CD4-positive, CD25-positive, alpha-beta regulatory T cell (primary cell): ENCODE data around the gene GRN. TPM values are rescaled to one million over a fixed set of nuclear protein-coding genes. Genes with fewer than 3 reads are reported as not detected.

Experiments used
- ATAC-seq, 2 donors: fragments of 150-1000 bp; cut with Tn5 transposase; one replicate each; pipeline ENCODE4 v1.10.0; 2021; ENCODE audit warnings: low read depth in 2 of 2, moderate number of reproducible peaks in 2 of 2, moderate library complexity in 1 of 2
- DNase-seq, 3 donors: peaks; one replicate each; pipeline versions ENCODE4 v3.0.0 to v3.0.0-alpha.2; 2012 to 2022; ENCODE audit warnings: mixed read lengths in 1 of 3
- H3K27ac ChIP-seq: one replicate; pipeline ENCODE4 v1.7.0; 2013; ENCODE audit warnings: mild to moderate bottlenecking, low read length; ENCODE audit not compliant: insufficient read depth, poor library complexity, severe bottlenecking
- H3K27me3 ChIP-seq: one replicate; pipeline ENCODE4 v1.7.0; 2013; ENCODE audit warnings: low read length; ENCODE audit not compliant: control insufficient read depth, insufficient read depth
- H3K36me3 ChIP-seq: one replicate; pipeline ENCODE4 v1.7.0; 2013; ENCODE audit warnings: mild to moderate bottlenecking, low read length, moderate library complexity; ENCODE audit not compliant: control insufficient read depth, insufficient read depth
- H3K4me1 ChIP-seq: 2 replicates; pipeline ENCODE4 v1.7.0; 2013; ENCODE audit warnings: mild to moderate bottlenecking, low read length; ENCODE audit not compliant: insufficient read depth, control insufficient read depth, poor library complexity, severe bottlenecking
- H3K4me3 ChIP-seq: one replicate; pipeline ENCODE4 v1.7.0; 2013; ENCODE audit warnings: low read depth, mild to moderate bottlenecking, low read length, moderate library complexity
- H3K9me3 ChIP-seq, 2 experiments: 1 replicate in 1 of 2; 2 replicates in 1 of 2; pipeline ENCODE4 v1.7.0; 2013; ENCODE audit warnings: low read length in 2 of 2, mild to moderate bottlenecking in 1 of 2, moderate library complexity in 1 of 2; ENCODE audit not compliant: control insufficient read depth in 2 of 2
- H3K27ac Mint-ChIP-seq, 3 donors: one replicate each; pipeline ENCODE4 v1.8.0; 2020 to 2022; ENCODE audit warnings: mild to moderate bottlenecking in 3 of 3, mixed read lengths in 3 of 3, moderate library complexity in 2 of 3
- H3K27me3 Mint-ChIP-seq: one replicate; pipeline ENCODE4 v1.8.0; 2022; ENCODE audit warnings: mild to moderate bottlenecking, mixed read lengths
- H3K36me3 Mint-ChIP-seq: one replicate; pipeline ENCODE4 v1.8.0; 2020; ENCODE audit warnings: mixed read lengths
- H3K4me1 Mint-ChIP-seq, 4 donors: one replicate each; pipeline ENCODE4 v1.8.0; 2020 to 2022; ENCODE audit warnings: mixed read lengths in 4 of 4, mild to moderate bottlenecking in 1 of 4
- H3K4me3 Mint-ChIP-seq, 4 donors: one replicate each; pipeline ENCODE4 v1.8.0; 2020 to 2022; ENCODE audit warnings: mild to moderate bottlenecking in 4 of 4, mixed read lengths in 4 of 4, moderate library complexity in 3 of 4
- H3K9me3 Mint-ChIP-seq, 7 donors: one replicate each; pipeline ENCODE4 v1.8.0; 2020 to 2022; ENCODE audit warnings: mixed read lengths in 7 of 7, mild to moderate bottlenecking in 3 of 7, moderate library complexity in 2 of 7
- polyA plus RNA-seq, 4 donors: library from polyadenylated mRNA; unstranded; fragments of 300-500 nt; fragmentation: Illumina TruSeq; gene quantifications; one replicate each; pipeline ENCODE4 v1.2.3, GENCODE V29; 2021
- total RNA-seq: library from RNA; stranded (reverse); gene quantifications from one replicate; pipeline ENCODE4 v1.2.3, GENCODE V29; 2022

Gene GRN
- total and polyA plus RNA-seq, 5 donors from 2014 or later, result 24.3 to 39.4 (median 32.0) TPM

DNA sequence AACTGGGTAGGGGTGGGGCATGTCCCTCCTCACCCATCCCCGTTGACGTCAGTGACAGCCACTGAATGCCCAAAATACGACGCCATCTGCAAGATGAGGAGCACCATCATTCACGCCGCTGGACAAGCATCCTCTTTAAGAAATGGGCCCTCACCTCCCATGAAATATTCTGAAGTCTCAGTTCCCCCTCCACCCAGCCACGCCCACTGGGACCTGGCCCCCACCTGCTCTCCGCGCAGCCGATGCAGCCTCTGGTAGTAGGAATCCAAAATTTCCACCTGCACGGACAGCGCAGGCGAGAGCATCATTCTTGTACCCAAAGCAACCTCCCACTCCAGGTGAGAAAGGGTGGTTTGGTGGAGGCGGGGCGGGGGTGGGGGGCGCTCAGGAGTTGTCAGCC lies 38.8 kb downstream of the GRN start:
- no peak for DNase-seq
- peaks cover 0 to 17% (median 0%) of the 10 kb centered on the region in 4 donors for H3K4me1 Mint-ChIP-seq
- ATAC-seq, result no peak

DNA sequence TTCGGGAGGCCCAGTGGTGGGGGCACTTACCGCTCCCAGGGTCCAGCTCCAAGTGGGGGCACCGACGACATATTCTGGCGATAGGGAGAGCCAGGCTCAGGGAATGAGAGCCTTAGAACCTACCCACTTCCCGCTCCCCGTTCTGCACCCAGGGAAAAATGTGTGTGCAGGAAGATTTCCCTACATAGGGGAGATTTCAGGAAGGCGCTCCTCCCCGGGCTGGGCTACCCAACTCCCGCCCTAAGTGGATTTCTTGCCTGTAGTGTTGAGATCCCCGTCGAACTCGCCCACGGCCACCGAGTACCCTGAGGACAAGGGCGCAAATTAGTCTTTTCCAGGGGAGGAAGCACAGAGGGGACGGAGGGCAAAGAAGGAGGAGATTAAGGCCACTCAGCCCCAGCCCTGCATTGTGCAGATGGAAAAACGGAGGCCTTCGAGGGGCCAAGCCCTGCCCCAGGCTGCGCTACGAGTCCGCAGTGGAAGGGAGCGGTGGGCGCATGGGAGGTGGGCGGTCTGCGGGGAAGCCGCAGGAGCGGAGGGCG lies 39.2 kb downstream of the GRN start:
- no peak overlapping the region for H3K4me3 ChIP-seq
- Mint-ChIP-seq H3K4me3 (peak overlapping the region in 3 of 4 donors; percentile 11 to 71 (median 70)), H3K9me3 (no peaks in the 10 kb centered on the region), H3K4me1 (peaks cover 0 to 18% (median 0%) of the 10 kb centered on the region in 4 donors), H3K36me3 (no peaks in the 10 kb centered on the region), H3K27me3 (peaks cover 27% of the 10 kb centered on the region), H3K27ac (no peak overlapping the region)
- DNase-seq (no peak), ATAC-seq (no peak)
- peaks cover 15% of the 10 kb centered on the region for H3K4me1 ChIP-seq
- H3K36me3 ChIP-seq, result no peaks in the 10 kb centered on the region
- H3K27ac ChIP-seq, result no peak overlapping the region
- no peaks in the 10 kb centered on the region for H3K9me3 ChIP-seq
- peaks cover 5% of the 10 kb centered on the region for H3K27me3 ChIP-seq

More for the DNA sequence above, 38.8 kb downstream of the GRN start:
- H3K27me3 Mint-ChIP-seq, result peaks cover 27% of the 10 kb centered on the region
- Histone ChIP-seq H3K27ac (no peak overlapping the region), H3K4me1 (peaks cover 15% of the 10 kb centered on the region), H3K36me3 (no peaks in the 10 kb centered on the region), H3K27me3 (peaks cover 5% of the 10 kb centered on the region), H3K4me3 (no peak overlapping the region), H3K9me3 (no peaks in the 10 kb centered on the region)
- H3K36me3 Mint-ChIP-seq, result no peaks in the 10 kb centered on the region
- H3K27ac Mint-ChIP-seq, result no peak overlapping the region
- no peak overlapping the region for H3K4me3 Mint-ChIP-seq
- H3K9me3 Mint-ChIP-seq, result no peaks in the 10 kb centered on the region

DNA sequence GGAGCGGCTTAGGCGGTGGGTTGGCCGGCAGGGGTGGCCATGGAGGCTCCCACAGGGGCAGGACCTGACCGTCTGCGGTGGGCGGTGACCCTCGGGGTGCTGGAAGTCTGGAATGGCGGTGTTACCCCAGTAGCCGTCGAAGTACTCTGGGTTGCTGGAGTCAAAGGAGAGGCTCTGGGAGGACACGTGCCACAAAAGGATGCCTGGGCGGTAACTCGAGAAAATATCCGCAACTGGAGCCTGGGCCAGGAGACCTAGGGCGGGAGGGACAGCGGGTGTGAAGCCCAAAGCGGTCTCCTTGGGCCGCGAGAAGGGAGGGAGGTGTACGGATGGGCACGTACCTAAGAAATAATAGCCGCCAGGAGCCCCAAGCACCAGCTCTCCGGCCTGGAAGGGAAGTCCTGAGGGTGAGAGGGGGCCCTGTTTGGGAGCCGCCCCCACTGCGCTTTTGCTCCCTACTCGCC lies 39.8 kb downstream of the GRN start:
- no peak overlapping the region for H3K4me3 ChIP-seq
- no peaks in the 10 kb centered on the region for H3K9me3 Mint-ChIP-seq
- peak overlapping the region; percentile 11 to 83 (median 76) for H3K4me3 Mint-ChIP-seq
- peaks cover 15% of the 10 kb centered on the region for H3K4me1 ChIP-seq
- H3K9me3 ChIP-seq, result no peaks in the 10 kb centered on the region
- H3K27ac Mint-ChIP-seq, result peak overlapping the region in 1 of 3 donors; percentile 88
- peaks cover 27% of the 10 kb centered on the region for H3K27me3 Mint-ChIP-seq
- no peak overlapping the region for H3K27ac ChIP-seq
- no peaks in the 10 kb centered on the region for H3K36me3 Mint-ChIP-seq
- H3K27me3 ChIP-seq, result peaks cover 5% of the 10 kb centered on the region
- H3K36me3 ChIP-seq, result no peaks in the 10 kb centered on the region
- DNase-seq, result no peak
- peak; percentile 2 to 11 for ATAC-seq
- H3K4me1 Mint-ChIP-seq, result peaks cover 0 to 22% (median 0%) of the 10 kb centered on the region in 4 donors

DNA sequence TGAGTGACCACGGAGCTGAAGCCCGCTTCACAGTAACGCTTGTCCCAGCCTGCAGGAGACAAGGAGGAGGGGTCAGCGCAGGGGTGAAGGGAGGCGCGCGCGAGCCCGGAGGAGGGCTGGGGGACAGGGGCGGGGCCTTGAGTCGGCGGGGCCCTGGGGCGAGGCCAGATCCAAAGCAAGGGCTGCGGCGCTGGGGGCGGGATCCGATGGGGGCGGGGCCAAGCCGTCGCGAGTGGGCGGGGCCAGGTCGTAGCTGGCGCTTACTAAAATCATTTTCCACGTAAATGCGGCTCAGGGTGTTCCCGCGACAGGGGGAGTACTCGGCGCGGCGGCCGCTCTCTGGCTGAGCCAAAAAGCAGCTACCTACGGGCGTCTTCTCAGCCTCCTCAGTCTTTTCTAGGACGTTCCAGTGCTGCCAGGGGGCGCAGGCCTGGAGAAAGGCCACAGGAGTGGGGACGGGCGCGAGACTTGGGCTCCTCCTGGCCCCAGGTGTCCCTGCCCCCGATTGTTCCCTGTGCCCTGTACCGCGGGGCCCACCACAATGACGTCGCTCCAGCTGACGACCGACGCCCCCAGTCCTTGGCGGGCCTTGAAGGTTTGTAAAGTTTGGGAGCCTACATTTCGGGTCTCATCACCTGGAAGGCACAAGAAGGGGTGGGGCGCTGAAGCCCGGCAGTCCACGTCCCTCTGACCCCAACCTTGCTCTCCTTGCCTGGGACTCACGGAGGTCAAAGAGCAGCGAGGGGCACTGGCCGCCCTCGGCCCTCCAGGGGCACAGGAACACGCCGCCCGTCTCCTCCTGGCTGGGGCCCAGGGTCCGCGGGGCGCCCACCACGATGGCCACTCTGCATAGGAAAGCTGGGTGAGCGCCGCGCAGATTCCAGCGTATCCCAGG lies 40.4 kb downstream of the GRN start:
- Histone ChIP-seq H3K27ac (no peak overlapping the region), H3K9me3 (no peaks in the 10 kb centered on the region), H3K4me3 (no peak overlapping the region), H3K27me3 (peaks cover 5% of the 10 kb centered on the region), H3K36me3 (no peaks in the 10 kb centered on the region), H3K4me1 (peaks cover 15% of the 10 kb centered on the region)
- no peaks in the 10 kb centered on the region for H3K9me3 Mint-ChIP-seq
- DNase-seq (peak; percentile 65 to 88 (median 70)), ATAC-seq (peak; percentile 85 to 89)
- H3K4me1 Mint-ChIP-seq, result peaks cover 0 to 22% (median 1%) of the 10 kb centered on the region in 4 donors
- H3K27me3 Mint-ChIP-seq, result peaks cover 27% of the 10 kb centered on the region
- peak overlapping the region in 1 of 3 donors; percentile 44 for H3K27ac Mint-ChIP-seq
- H3K36me3 Mint-ChIP-seq, result no peaks in the 10 kb centered on the region
- peak overlapping the region; percentile 11 to 83 (median 76) for H3K4me3 Mint-ChIP-seq

DNA sequence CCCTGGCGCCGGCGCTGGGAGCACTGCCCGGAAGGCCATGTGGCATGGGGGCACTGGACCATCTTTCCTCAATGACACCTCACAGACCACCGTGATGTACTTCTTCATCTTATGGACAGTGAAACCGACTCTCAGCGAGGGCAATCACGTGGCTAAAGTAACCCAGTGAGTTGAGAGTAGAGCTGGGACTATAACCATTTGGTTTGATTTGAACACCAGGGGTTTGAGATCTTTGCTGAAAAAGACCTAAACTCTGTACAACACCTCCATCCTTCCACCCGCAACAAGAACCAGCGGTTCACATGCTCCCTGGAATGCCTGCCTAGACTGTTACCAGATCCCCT lies 41.1 kb downstream of the GRN start:
- Mint-ChIP-seq H3K27ac (peak overlapping the region in 1 of 3 donors; percentile 44), H3K4me3 (peak overlapping the region in 3 of 4 donors; percentile 16 to 63 (median 44)), H3K4me1 (peaks cover 0 to 22% (median 2%) of the 10 kb centered on the region in 4 donors), H3K27me3 (peaks cover 27% of the 10 kb centered on the region), H3K9me3 (no peaks in the 10 kb centered on the region), H3K36me3 (no peaks in the 10 kb centered on the region)
- no peaks in the 10 kb centered on the region for H3K9me3 ChIP-seq
- H3K4me3 ChIP-seq, result no peak overlapping the region
- no peak overlapping the region for H3K27ac ChIP-seq
- peaks cover 5% of the 10 kb centered on the region for H3K27me3 ChIP-seq
- peaks cover 15% of the 10 kb centered on the region for H3K4me1 ChIP-seq
- no peaks in the 10 kb centered on the region for H3K36me3 ChIP-seq
- ATAC-seq (no peak), DNase-seq (no peak)

DNA sequence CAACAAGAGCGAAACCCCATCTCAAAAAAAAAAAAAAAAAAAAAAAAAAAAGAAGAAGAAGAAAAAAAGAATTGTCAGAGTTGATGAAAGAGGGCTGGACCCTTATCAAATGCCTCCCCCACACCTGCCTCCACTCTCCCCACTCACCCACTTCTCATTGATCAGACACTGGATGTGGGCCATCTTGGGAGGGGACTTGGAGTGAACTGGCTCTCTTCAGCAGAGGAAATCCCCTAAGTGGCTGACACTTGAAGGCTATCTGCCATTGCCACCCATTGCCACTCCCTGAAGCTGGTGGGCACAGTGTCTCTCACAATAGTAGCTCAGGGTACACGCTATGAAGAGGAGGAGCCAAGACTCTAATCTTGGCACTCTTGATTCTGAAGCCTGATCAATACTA lies 42.7 kb downstream of the GRN start:
- no peaks in the 10 kb centered on the region for H3K36me3 ChIP-seq
- H3K27me3 ChIP-seq, result peaks cover 5% of the 10 kb centered on the region
- Mint-ChIP-seq H3K4me3 (peak overlapping the region in 1 of 4 donors; percentile 29), H3K9me3 (no peaks in the 10 kb centered on the region), H3K4me1 (peaks cover 0 to 22% (median 2%) of the 10 kb centered on the region in 4 donors), H3K36me3 (no peaks in the 10 kb centered on the region), H3K27me3 (peaks cover 27% of the 10 kb centered on the region), H3K27ac (peak overlapping the region in 1 of 3 donors; percentile 69)
- H3K4me1 ChIP-seq, result peaks cover 15% of the 10 kb centered on the region
- ATAC-seq (no peak), DNase-seq (no peak)
- H3K27ac ChIP-seq, result no peak overlapping the region
- H3K9me3 ChIP-seq, result no peaks in the 10 kb centered on the region
- no peak overlapping the region for H3K4me3 ChIP-seq

DNA sequence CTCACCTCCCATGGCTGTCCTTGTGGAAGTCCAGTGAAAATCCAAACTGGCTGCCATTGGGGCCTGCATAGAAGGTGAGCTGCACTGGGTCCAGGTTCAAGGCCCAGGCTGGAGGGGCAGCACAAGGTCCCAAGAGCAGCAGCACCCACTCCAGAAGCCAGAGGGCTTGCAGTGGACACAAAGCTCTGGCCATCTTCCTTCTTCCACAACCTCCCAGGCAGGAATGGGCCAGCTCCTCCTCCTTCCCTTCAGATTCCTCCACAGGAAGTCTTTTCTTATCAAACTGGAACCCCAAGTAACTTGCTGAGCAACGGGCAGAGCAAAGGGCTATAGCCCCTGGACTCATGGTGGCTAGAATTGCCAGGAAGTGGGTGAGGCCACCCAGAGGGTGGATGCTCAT lies 44.2 kb downstream of the GRN start, which contains the start of gene ITGA2B:
TSS of gene ITGA2B (minus strand) at position 369 of the 400 bp plus-strand sequence. CDS start at position 193, 176 bp downstream.
- DNase-seq (no peak), ATAC-seq (no peak)
- H3K4me3 Mint-ChIP-seq, result peak within 1 kb of the TSS in 1 of 4 donors; percentile 66
- Histone ChIP-seq H3K27me3 (peaks cover 5% of the 10 kb centered on the region), H3K27ac (no peak within 1 kb of the TSS), H3K9me3 (no peaks in the 10 kb centered on the region), H3K4me3 (no peak within 1 kb of the TSS), H3K4me1 (peaks cover 15% of the 10 kb centered on the region), H3K36me3 (no peaks in the 10 kb centered on the region)
- no peaks in the 10 kb centered on the region for H3K9me3 Mint-ChIP-seq
- peaks cover 0 to 21% (median 3%) of the 10 kb centered on the region in 4 donors for H3K4me1 Mint-ChIP-seq
- H3K27ac Mint-ChIP-seq, result peak within 1 kb of the TSS in 1 of 3 donors; percentile 85
- peaks cover 25% of the 10 kb centered on the region for H3K27me3 Mint-ChIP-seq
- no peaks in the 10 kb centered on the region for H3K36me3 Mint-ChIP-seq
